ENCODE results near the gene SLC35F1.

SLC35F1 gene

GRCh38 chr6:118306392-118307238 is 399.6 kb downstream of the SLC35F1 start:
- no peak for TF ChIP-seq CTCF (conservative IDR thresholded peaks at IDR 0.05; ENCODE audit: control insufficient read depth, insufficient read depth, low read depth, low read length)
- no peak for DNase-seq (ENCODE audit: low read depth)
- no peak overlapping the region for H3K4me3 ChIP-seq (ENCODE audit: control insufficient read depth, low read depth, low read length)

DNA sequence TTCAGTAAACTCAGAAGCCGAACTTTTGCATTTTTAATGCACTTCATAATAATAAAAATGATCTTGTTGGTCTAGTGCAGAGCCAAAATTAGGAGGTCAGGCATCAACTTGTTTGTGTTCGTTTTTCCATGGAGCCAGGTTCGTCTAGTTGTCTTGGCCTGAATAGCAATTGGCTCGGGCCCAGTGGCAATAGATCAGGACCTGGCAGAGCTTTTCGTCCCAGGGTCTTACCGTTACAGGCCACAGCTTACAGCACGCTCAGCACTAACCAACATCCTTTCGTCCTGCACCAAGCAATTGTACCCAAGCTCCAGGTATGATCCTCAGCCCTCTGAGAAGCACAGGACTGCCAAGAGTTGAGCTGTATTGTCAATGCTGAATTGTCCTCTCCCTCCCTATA is 400.5 kb downstream of the SLC35F1 start:
- no peak for DNase-seq (ENCODE audit: low read depth)
- TF ChIP-seq CTCF (conservative IDR thresholded peaks at IDR 0.05; ENCODE audit: control insufficient read depth, insufficient read depth, low read depth, low read length), result no peak
- no peak overlapping the region for H3K4me3 ChIP-seq (ENCODE audit: control insufficient read depth, low read depth, low read length)

DNA sequence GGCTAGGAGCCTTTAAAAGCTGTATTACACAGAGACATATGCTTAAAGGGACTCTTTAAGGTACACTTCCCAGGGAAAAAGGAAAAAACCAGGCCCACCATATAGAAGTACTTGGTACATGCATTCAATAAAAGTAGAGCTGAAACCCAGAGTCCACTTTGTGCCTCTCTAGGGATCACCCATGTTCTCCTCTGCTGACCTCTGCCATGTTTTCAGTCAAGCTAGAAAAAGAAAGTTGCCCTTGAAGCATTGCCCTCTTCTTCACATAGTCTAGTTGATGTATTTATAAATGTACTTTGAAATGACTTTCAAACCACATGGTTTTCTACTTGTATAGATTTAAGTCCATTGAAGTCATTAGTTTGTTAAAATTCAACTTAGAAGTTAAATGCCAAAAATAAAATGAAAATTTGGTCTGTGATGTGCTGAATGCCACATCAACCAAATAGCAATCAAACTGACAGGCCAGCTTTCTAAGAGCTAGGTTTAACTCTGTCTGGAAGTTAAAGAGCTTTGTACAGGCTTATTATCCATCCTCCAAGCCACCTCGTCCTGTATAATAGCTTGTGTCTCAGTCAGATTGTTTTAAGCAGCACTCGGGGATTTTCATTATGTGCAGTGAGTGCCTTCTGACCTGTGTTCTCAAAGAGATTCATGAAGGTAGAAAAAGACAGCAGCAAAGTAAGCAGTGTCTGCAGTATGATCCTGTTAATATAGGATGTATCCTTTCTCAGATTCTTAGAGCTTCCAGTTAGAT is 402.5 kb downstream of the SLC35F1 start:
- H3K4me3 ChIP-seq (ENCODE audit: control insufficient read depth, low read depth, low read length), result no peak overlapping the region
- DNase-seq (ENCODE audit: low read depth), result no peak
- TF ChIP-seq CTCF (conservative IDR thresholded peaks at IDR 0.05; ENCODE audit: control insufficient read depth, insufficient read depth, low read depth, low read length), result no peak

GRCh38 chr6:118313208-118313607 is 406.1 kb downstream of the SLC35F1 start:
- no peak for DNase-seq (ENCODE audit: low read depth)
- H3K4me3 ChIP-seq (ENCODE audit: control insufficient read depth, low read depth, low read length), result no peak overlapping the region
- TF ChIP-seq CTCF (conservative IDR thresholded peaks at IDR 0.05; ENCODE audit: control insufficient read depth, insufficient read depth, low read depth, low read length), result no peak

GRCh38 chr6:118313762-118314161 is 406.7 kb downstream of the SLC35F1 start:
- no peak overlapping the region for H3K4me3 ChIP-seq (ENCODE audit: control insufficient read depth, low read depth, low read length)
- no peak for TF ChIP-seq CTCF (conservative IDR thresholded peaks at IDR 0.05; ENCODE audit: control insufficient read depth, insufficient read depth, low read depth, low read length)
- no peak for DNase-seq (ENCODE audit: low read depth)

- no peak for DNase-seq (ENCODE audit: low read depth)
- no peak for TF ChIP-seq CTCF (conservative IDR thresholded peaks at IDR 0.05; ENCODE audit: control insufficient read depth, insufficient read depth, low read depth, low read length)
- H3K4me3 ChIP-seq (ENCODE audit: control insufficient read depth, low read depth, low read length), result no peak overlapping the region
These were observed 409.8 kb downstream of the SLC35F1 start for GRCh38 chr6:118316796-118317384.

Data from fibroblast of mammary gland (primary cell).